HEK293T (cell line): ENCODE measurements around the gene ANKDD1B.

ENCODE experiments used
- CTCF ChIA-PET: fragments of 350-600 bp; formaldehyde crosslinking; extraction: SDS; loops from one replicate; lab custom pipeline; 2021; ENCODE audit warnings: antibody characterized with exemption, inconsistent platforms; lab: Yijun Ruan, JAX
- POLR2A ChIA-PET: fragments of 350-600 bp; formaldehyde crosslinking; extraction: SDS; loops from one replicate; lab custom pipeline; 2020; ENCODE audit warnings: antibody characterized with exemption, inconsistent platforms; lab: Yijun Ruan, JAX
- DNase-seq: peaks from one replicate; pipeline ENCODE4 v3.0.0; 2012; ENCODE audit warnings: mixed read lengths; ENCODE audit errors: extremely low spot score
- ARNT ChIP-seq: fragments of 450-650 bp; IDR thresholded peaks from 2 replicates; pipeline ENCODE4 v1.6.1; 2017; ENCODE audit warnings: mild to moderate bottlenecking
- BHLHE40 ChIP-seq: fragments of 450-650 bp; IDR thresholded peaks from 2 replicates; pipeline ENCODE4 v1.6.1; 2016; ENCODE audit warnings: mild to moderate bottlenecking, moderate library complexity, borderline replicate concordance
- CTBP1 ChIP-seq: fragments of 450-650 bp; IDR thresholded peaks from 2 replicates; pipeline ENCODE4 v1.6.1; 2016; ENCODE audit warnings: borderline replicate concordance
- ELF4 ChIP-seq: fragments of 450-650 bp; IDR thresholded peaks from 2 replicates; pipeline ENCODE4 v1.6.1; 2017; ENCODE audit warnings: antibody characterized with exemption
- FOXA1 ChIP-seq: fragments of 450-650 bp; IDR thresholded peaks from 2 replicates; pipeline ENCODE4 v1.6.1; 2016; ENCODE audit warnings: mild to moderate bottlenecking
- FOXK2 ChIP-seq: fragments of 450-650 bp; IDR thresholded peaks from 2 replicates; pipeline ENCODE4 v1.6.1; 2016; ENCODE audit warnings: mild to moderate bottlenecking
- FOXM1 ChIP-seq: fragments of 450-650 bp; IDR thresholded peaks from 2 replicates; pipeline ENCODE4 v1.6.1; 2017; ENCODE audit warnings: mild to moderate bottlenecking, borderline replicate concordance
- HDGF ChIP-seq: fragments of 450-650 bp; IDR thresholded peaks from 2 replicates; pipeline ENCODE4 v1.6.1; 2017; ENCODE audit warnings: antibody characterized with exemption, borderline replicate concordance
- L3MBTL2 ChIP-seq: fragments of 450-650 bp; conservative IDR thresholded peaks from 2 replicates; pipeline ENCODE4 v1.6.1; 2016; ENCODE audit warnings: mild to moderate bottlenecking
- LEF1 ChIP-seq: fragments of 450-650 bp; IDR thresholded peaks from 2 replicates; pipeline ENCODE4 v1.6.1; 2017; ENCODE audit warnings: mild to moderate bottlenecking, borderline replicate concordance
- NFRKB ChIP-seq: fragments of 450-650 bp; IDR thresholded peaks from 2 replicates; pipeline ENCODE4 v1.6.1; 2016; ENCODE audit warnings: mild to moderate bottlenecking, moderate library complexity
- PKNOX1 ChIP-seq: fragments of 450-650 bp; IDR thresholded peaks from 2 replicates; pipeline ENCODE4 v1.6.1; 2016
- SP1 ChIP-seq: fragments of 450-650 bp; IDR thresholded peaks from 2 replicates; pipeline ENCODE4 v1.6.1; 2017
- SUZ12 ChIP-seq: fragments of 450-650 bp; IDR thresholded peaks from 2 replicates; pipeline ENCODE4 v1.6.1; 2016; ENCODE audit warnings: mild to moderate bottlenecking
- TARDBP ChIP-seq: fragments of 450-650 bp; IDR thresholded peaks from 2 replicates; pipeline ENCODE4 v1.6.1; 2016
- ZNF384 ChIP-seq: fragments of 450-650 bp; IDR thresholded peaks from 2 replicates; pipeline ENCODE4 v1.6.1; 2016

Gene ANKDD1B

GRCh38 chr5:75612901-75613300 is 1.6 kb downstream of the ANKDD1B start:
- TF ChIP-seq FOXM1, result no peak
- TF ChIP-seq ARNT, result no peak
- no peak for TF ChIP-seq SP1
- no peak for TF ChIP-seq HDGF
- no peak for TF ChIP-seq TARDBP
- TF ChIP-seq CTBP1, result no peak
- TF ChIP-seq L3MBTL2, result no peak
- no peak for TF ChIP-seq SUZ12
- ChIA-PET CTCF (no interaction called here), POLR2A (no interaction called here)
- no peak for DNase-seq

DNA sequence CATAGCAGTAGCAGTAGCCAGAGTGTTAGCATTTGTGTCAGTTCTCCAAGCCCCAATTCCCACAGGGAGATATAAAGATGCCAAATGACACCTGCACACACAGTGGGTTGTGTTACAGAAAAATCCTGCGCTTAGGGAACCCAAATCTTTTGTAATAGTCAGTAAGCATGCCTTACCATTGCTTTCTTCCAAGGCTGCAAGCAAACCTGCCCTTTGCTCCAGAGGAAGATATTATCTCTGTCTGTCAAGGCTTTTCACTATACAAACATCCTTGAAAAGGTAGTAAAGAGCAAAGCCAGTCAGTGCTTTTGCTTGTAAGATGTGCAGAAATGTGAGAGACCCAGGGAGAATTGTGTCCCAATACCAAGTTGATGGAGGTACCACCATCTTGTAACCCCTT is 2.9 kb downstream of the ANKDD1B start:
- ChIA-PET POLR2A (no interaction called here), CTCF (no interaction called here)
- TF ChIP-seq FOXK2 (no peak), CTBP1 (no peak), FOXA1 (no peak), ZNF384 (no peak), SP1 (no peak), L3MBTL2 (no peak), ELF4 (no peak), HDGF (no peak), PKNOX1 (no peak), ARNT (no peak), LEF1 (no peak), SUZ12 (no peak), BHLHE40 (no peak), FOXM1 (no peak), TARDBP (no peak), NFRKB (no peak)
- no peak for DNase-seq

DNA sequence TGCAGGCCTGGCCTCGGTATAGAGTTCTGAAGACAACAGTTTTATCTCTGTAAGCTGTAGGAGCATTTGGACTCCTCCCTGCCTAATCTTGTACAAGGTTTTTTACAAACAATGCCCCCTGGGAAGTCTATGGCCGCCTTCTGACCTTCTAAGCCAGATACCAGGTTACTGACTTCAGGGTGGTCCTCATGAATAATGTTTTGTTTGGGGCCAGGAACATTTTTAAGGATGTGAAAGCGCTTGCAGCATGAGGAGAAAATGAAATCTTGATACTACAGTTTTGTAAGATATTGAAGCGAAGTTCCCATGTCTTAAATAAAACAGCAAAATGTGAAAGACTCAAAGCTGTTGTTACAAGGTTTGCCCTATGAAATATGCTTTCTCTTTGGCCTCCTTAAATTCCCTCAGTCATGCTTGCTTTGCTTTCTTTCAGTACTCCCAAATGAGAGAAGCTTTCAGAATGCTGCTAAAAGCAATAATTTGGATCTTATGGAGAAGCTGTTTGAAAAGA is 5.2 kb downstream of the ANKDD1B start:
- peak; percentile 16 for DNase-seq
- ChIA-PET CTCF (no interaction called here), POLR2A (no interaction called here)
- TF ChIP-seq ELF4, result no peak

GRCh38 chr5:75616971-75617621 is 5.8 kb downstream of the ANKDD1B start:
- CTCF ChIA-PET, result no interaction called here
- POLR2A ChIA-PET, result no interaction called here
- peak; percentile 10 for DNase-seq
- TF ChIP-seq CTBP1 (no peak), PKNOX1 (no peak), TARDBP (no peak), ELF4 (no peak), ARNT (no peak), SUZ12 (no peak), ZNF384 (no peak), NFRKB (no peak), SP1 (no peak), FOXA1 (no peak), LEF1 (no peak), HDGF (no peak), FOXK2 (no peak), L3MBTL2 (no peak), FOXM1 (no peak), BHLHE40 (no peak)

DNA sequence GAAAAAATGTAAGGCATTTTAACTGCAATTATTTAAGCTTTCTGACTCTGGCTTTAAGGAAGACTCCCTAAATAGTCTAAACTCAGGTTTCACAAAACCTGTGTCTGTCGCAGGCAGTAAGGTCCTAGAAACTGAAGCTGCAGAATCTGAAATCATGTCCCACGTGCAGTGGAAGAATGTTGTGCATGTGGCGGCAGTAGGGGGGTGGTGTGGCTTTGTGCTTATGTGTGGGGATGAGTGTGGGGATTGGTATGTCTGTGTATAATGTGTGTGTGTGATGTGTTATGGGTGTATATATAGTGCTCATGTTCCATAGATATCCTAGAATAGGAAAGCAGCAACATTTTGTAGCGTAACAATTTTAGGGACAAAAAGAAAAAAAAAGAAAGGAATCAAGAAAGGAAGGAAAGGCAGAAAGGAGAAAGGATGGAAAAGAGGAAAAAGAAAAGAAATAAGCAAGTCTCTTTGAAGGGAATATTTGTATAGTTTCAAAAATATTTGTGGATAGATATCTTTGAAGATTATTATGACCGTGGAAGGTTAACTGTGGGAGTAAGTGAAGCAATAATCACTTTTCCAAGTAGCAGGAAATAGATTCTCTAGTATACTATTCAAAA is 6.6 kb downstream of the ANKDD1B start:
- POLR2A ChIA-PET, result no interaction called here
- DNase-seq, result no peak
- no peak for TF ChIP-seq SP1
- no peak for TF ChIP-seq NFRKB
- TF ChIP-seq ARNT, result no peak
- TF ChIP-seq HDGF, result no peak
- TF ChIP-seq L3MBTL2, result no peak
- no peak for TF ChIP-seq CTBP1
- TF ChIP-seq SUZ12, result no peak
- TF ChIP-seq TARDBP, result no peak
- no peak for TF ChIP-seq ELF4
- TF ChIP-seq FOXA1, result no peak
- TF ChIP-seq LEF1, result no peak
- TF ChIP-seq FOXM1, result no peak
- no peak for TF ChIP-seq PKNOX1
- no peak for TF ChIP-seq ZNF384
- no peak for TF ChIP-seq FOXK2
- CTCF ChIA-PET, result no interaction called here

DNA sequence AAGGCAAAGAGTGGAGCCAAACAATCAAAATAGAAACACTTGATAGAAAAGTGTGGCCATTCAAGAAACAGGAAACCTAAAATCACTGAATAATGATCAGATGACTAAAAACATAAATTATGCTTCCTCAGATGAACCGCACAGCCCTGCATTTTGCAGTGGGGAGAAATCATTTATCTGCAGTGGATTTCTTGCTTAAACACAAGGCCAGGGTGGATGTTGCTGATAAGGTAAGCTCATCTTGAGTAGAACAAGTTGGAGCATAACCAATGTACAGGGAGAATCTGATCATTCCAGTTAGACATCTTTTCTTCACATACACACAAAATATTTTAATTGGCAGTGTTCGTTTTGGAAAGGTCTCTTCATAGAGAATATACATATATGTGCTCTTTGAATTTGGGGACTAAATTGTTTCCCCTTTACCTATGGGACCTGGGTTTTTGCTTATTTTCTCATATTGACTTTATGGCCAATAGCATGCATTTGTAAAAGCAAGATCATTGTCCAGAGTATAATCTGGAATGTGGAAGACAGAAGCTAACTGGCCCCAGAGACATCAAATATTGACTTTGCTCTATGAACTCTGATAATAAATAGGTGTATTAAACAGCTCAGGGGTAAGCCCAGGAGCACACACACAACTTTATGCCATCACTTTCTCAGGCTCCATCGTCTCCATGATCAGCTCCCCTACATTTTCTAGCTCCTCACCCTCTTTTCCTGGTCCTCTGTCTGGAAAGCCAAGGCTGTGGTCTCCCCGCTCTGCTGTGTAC is 9.1 kb downstream of the ANKDD1B start:
- no peak for DNase-seq
- ChIA-PET POLR2A (no interaction called here), CTCF (no interaction called here)
- no peak for TF ChIP-seq ARNT
- TF ChIP-seq LEF1, result no peak
- no peak for TF ChIP-seq FOXK2
- no peak for TF ChIP-seq NFRKB
- TF ChIP-seq ZNF384, result no peak
- no peak for TF ChIP-seq FOXA1
- TF ChIP-seq L3MBTL2, result no peak
- TF ChIP-seq SUZ12, result no peak
- TF ChIP-seq PKNOX1, result no peak
- no peak for TF ChIP-seq ELF4
- TF ChIP-seq BHLHE40, result no peak
- no peak for TF ChIP-seq CTBP1
- TF ChIP-seq TARDBP, result no peak
- no peak for TF ChIP-seq FOXM1
- TF ChIP-seq HDGF, result no peak
